D721Med (cell line): ENCODE data around the gene CALU.

Experiments used
- DNase-seq: peaks from one replicate; pipeline ENCODE4 v3.0.0; 2011; ENCODE audit warnings: low spot score; ENCODE audit not compliant: insufficient read length
- FAIRE-seq: peaks from 2 replicates; lab custom pipeline; 2011; peaks lifted over from hg19 to GRCh38; lab: Jason Lieb, UNC
- CTCF ChIP-seq: IDR thresholded peaks from 2 replicates; pipeline ENCODE4 v1.5.1; 2012; ENCODE audit warnings: mild to moderate bottlenecking, control low read depth; ENCODE audit not compliant: insufficient read depth; ENCODE audit errors: missing control alignments

Gene CALU

GRCh38 chr7:128775744-128776474 is 36.8 kb downstream of the CALU start, which contains the start of gene OPN1SW:
Gene OPN1SW (minus strand): TSS chr7:128775794. CDS start chr7:128775781, 13 bp downstream.
- no peak for TF ChIP-seq CTCF
- no peak for FAIRE-seq
- DNase-seq, result no peak

- no peak for TF ChIP-seq CTCF
- DNase-seq (no peak), FAIRE-seq (no peak)
Observed at GRCh38 chr7:128777156-128778123, 38.3 kb downstream of the CALU start.

GRCh38 chr7:128778946-128779345 is 39.8 kb downstream of the CALU start:
- FAIRE-seq (no peak), DNase-seq (no peak)
- TF ChIP-seq CTCF, result no peak

- TF ChIP-seq CTCF, result no peak
- no peak for DNase-seq
- FAIRE-seq, result no peak
Observed at GRCh38 chr7:128781126-128781525, 42.0 kb downstream of the CALU start.

GRCh38 chr7:128781851-128782250 is 42.7 kb downstream of the CALU start:
- TF ChIP-seq CTCF, result no peak
- FAIRE-seq, result no peak
- no peak for DNase-seq

GRCh38 chr7:128783143-128783861 is 44.1 kb downstream of the CALU start:
- DNase-seq (no peak), FAIRE-seq (no peak)
- TF ChIP-seq CTCF, result no peak
